ENCODE results near the gene ZSWIM9. TPM values are rescaled to one million over a fixed set of nuclear protein-coding genes. Genes with fewer than 3 reads are reported as not detected.

ZSWIM9 gene
- total and polyA plus RNA-seq, 2 donors (not counting 3 experiments of a cell fraction or from before 2014, with no cell fraction given): 1.0 to 8.6 TPM

DNA sequence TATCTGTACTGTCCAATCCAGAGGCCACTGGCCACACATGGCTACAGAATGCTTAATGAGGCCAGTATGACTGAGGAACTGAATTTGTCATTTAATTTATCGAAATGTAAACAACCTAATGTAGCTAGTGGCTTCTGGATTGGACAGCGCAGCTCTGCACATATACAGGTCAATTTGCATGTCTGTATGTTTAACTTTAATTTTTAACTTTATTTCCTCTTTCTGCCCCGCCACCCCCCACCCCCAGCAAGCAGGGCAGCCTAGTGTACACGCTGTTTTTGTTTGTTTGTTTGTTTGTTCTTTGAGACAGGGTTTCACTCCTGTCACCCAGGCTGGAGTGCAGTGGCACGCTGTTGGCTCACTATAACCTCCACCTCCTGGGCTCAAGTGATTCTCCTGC lies 15.5 kb downstream of the ZSWIM9 start:
- Histone ChIP-seq H3K9ac (replicated peaks; ENCODE audit: extremely low read depth, insufficient read depth, low read length) (no peak overlapping the region), H4K20me1 (replicated peaks; ENCODE audit: control insufficient read depth, extremely low read depth, insufficient read depth, low read length) (no peaks in the 10 kb centered on the region), H3K9me3 (replicated peaks; ENCODE audit: control insufficient read depth, insufficient read depth, low read length) (no peaks in the 10 kb centered on the region), H3K27ac (ENCODE audit: insufficient read depth, low read depth, low read length) (no peak overlapping the region), H3K4me3 (replicated peaks in 1 of 3; ENCODE audit: insufficient read depth in 1 of 3, low read depth in 1 of 3, low read length in 3 of 3) (no peak overlapping the region), H3K9me1 (replicated peaks; ENCODE audit: control insufficient read depth, extremely low read depth, insufficient read depth, low read length) (no peaks in the 10 kb centered on the region), H3K27me3 (ENCODE audit: control insufficient read depth in 2 of 2, insufficient read depth in 2 of 2, low read length in 2 of 2) (no peaks in the 10 kb centered on the region), H2AFZ (ENCODE audit: low read depth, low read length) (no peak overlapping the region), H3K4me2 (ENCODE audit: insufficient read depth, low read length) (no peak overlapping the region), H3K36me3 (ENCODE audit: control insufficient read depth in 2 of 2, extremely low read depth in 1 of 2, insufficient read depth in 2 of 2, low read length in 2 of 2) (peaks cover 0 to 2% of the 10 kb centered on the region in 2 experiments), H3K4me1 (ENCODE audit: control insufficient read depth, extremely low read depth, insufficient read depth, low read length) (no peaks in the 10 kb centered on the region), H3K79me2 (ENCODE audit: control insufficient read depth, insufficient read depth, low read length) (no peaks in the 10 kb centered on the region)
- FAIRE-seq (no peak), DNase-seq (ENCODE audit: low read depth, low spot score) (no peak)
- intact Hi-C loops (cut with micrococcal nuclease): no loop called here
- ChIA-PET CTCF (interaction anchor here (0.8 kb wide), 1 partner anchor 33 kb away, joined by 5 read pairs; no protein-coding TSS in a partner anchor), POLR2A (interaction anchor here (0.7 kb wide), 1 partner anchor 50 kb away, joined by 3 read pairs; no protein-coding TSS in a partner anchor)
- dilution Hi-C loops (cut with MboI; ENCODE audit: extremely low pct_ligation_motif_present, low sequenced_read_pairs): no loop called here
- TF ChIP-seq EZH2 (IDR thresholded peaks at IDR 0.05; ENCODE audit: borderline replicate concordance, low read depth, low read length, severe bottlenecking) (no peak), POLR2AphosphoS5 (IDR thresholded peaks at IDR 0.05; ENCODE audit: insufficient read depth, low read depth, low read length) (no peak), POLR2A (IDR thresholded peaks at IDR 0.05; ENCODE audit: low read depth, low read length) (no peak), GATA2 (IDR thresholded peaks at IDR 0.05; ENCODE audit: insufficient read depth, insufficient read length, low read depth, low read length) (no peak), JUN (IDR thresholded peaks at IDR 0.05; ENCODE audit: borderline replicate concordance, insufficient read depth, insufficient read length, low read depth) (no peak), FOS (IDR thresholded peaks at IDR 0.05; ENCODE audit: borderline replicate concordance, insufficient read depth, low read length) (no peak), MYC (IDR thresholded peaks at IDR 0.05; ENCODE audit: low read depth, low read length) (no peak)
- TF ChIP-seq, protein P1, sequence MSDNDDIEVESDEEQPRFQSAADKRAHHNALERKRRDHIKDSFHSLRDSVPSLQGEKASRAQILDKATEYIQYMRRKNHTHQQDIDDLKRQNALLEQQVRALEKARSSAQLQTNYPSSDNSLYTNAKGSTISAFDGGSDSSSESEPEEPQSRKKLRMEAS (IDR thresholded peaks at IDR 0.05; ENCODE audit: insufficient read depth, insufficient read length): no peak
- TF ChIP-seq, protein P2, sequence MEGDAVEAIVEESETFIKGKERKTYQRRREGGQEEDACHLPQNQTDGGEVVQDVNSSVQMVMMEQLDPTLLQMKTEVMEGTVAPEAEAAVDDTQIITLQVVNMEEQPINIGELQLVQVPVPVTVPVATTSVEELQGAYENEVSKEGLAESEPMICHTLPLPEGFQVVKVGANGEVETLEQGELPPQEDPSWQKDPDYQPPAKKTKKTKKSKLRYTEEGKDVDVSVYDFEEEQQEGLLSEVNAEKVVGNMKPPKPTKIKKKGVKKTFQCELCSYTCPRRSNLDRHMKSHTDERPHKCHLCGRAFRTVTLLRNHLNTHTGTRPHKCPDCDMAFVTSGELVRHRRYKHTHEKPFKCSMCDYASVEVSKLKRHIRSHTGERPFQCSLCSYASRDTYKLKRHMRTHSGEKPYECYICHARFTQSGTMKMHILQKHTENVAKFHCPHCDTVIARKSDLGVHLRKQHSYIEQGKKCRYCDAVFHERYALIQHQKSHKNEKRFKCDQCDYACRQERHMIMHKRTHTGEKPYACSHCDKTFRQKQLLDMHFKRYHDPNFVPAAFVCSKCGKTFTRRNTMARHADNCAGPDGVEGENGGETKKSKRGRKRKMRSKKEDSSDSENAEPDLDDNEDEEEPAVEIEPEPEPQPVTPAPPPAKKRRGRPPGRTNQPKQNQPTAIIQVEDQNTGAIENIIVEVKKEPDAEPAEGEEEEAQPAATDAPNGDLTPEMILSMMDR (IDR thresholded peaks at IDR 0.05; ENCODE audit: extremely low read depth in 1 of 2, insufficient read depth in 1 of 2, low read depth in 1 of 2, low read length in 2 of 2): no peak
- no TSS peak for BruUV-seq (replicated peaks)

Measured in endothelial cell of umbilical vein (primary cell).